PC-3 (cell line): Measurements from ENCODE around the gene SSTR4. TPM values are rescaled to one million over a fixed set of nuclear protein-coding genes. Genes with fewer than 3 reads are reported as not detected.

Experiments used
- ATAC-seq: fragments of 200-7000 bp; cut with Tn5 transposase; 2 replicates; pipeline ENCODE4 v1.9.1; 2020; ENCODE audit warnings: mild to moderate bottlenecking, moderate library complexity
- BruUV-seq: library from RNA; stranded (reverse); fragments of 400-500 nt; replicated peaks from 2 replicates; lab custom pipeline; 2021; lab: Mats Ljungman, UMichigan
- CTCF ChIA-PET: fragments of 300-600 bp; sonication (Branson Sonifier 250); formaldehyde crosslinking; loops from one replicate; lab custom pipeline; 2022; ENCODE audit warnings: antibody characterized with exemption; lab: Charles Lee
- POLR2A ChIA-PET: fragments of 300-600 bp; sonication (Branson Sonifier 250); formaldehyde crosslinking; loops from one replicate; lab custom pipeline; 2022; ENCODE audit warnings: antibody characterized with exemption; ENCODE audit not compliant: unreplicated experiment; lab: Charles Lee
- DNase-seq: peaks from one replicate; pipeline ENCODE4 v3.0.0-alpha.2; 2015
- H2AFZ ChIP-seq: fragments of 300-600 bp; sonication (generic); 2 replicates; pipeline ENCODE4 v1.6.0; 2016; ENCODE audit warnings: antibody characterized with exemption, low read length
- H3F3A ChIP-seq: fragments of 300-600 bp; sonication (generic); one replicate; pipeline ENCODE4 v1.6.0; 2017; ENCODE audit warnings: antibody characterized with exemption, low read length, control low read depth, mild to moderate bottlenecking; ENCODE audit not compliant: unreplicated experiment
- H3K27ac ChIP-seq: fragments of 300-600 bp; sonication (generic); 2 replicates; pipeline ENCODE4 v1.5.1; 2016; ENCODE audit warnings: mild to moderate bottlenecking, low read length
- H3K27me3 ChIP-seq: fragments of 300-600 bp; sonication (generic); 2 replicates; pipeline ENCODE4 v1.6.1; 2016; ENCODE audit warnings: low read length, mixed read lengths
- H3K36me3 ChIP-seq: fragments of 300-600 bp; sonication (generic); 2 replicates; pipeline ENCODE4 v1.6.1; 2016; ENCODE audit warnings: low read depth, mixed run types, low read length, mixed read lengths
- H3K4me1 ChIP-seq: fragments of 300-600 bp; sonication (generic); 2 replicates; pipeline ENCODE4 v1.5.1; 2016; ENCODE audit warnings: low read length; ENCODE audit not compliant: insufficient read depth
- H3K4me2 ChIP-seq: fragments of 300-600 bp; sonication (generic); 2 replicates; pipeline ENCODE4 v1.6.0; 2016; ENCODE audit warnings: low read length
- H3K4me3 ChIP-seq: fragments of 300-600 bp; sonication (generic); 2 replicates; pipeline ENCODE4 v1.5.1; 2016; ENCODE audit warnings: mild to moderate bottlenecking, low read length, mixed read lengths
- H3K79me2 ChIP-seq: fragments of 300-600 bp; sonication (generic); 2 replicates; pipeline ENCODE4 v1.6.1; 2017; ENCODE audit warnings: low read length, mixed read lengths
- H3K9ac ChIP-seq: fragments of 300-600 bp; sonication (generic); 2 replicates; pipeline ENCODE4 v1.6.0; 2016; ENCODE audit warnings: mild to moderate bottlenecking, low read length
- H3K9me2 ChIP-seq: fragments of 300-600 bp; sonication (generic); replicated peaks from 2 replicates; pipeline ENCODE4 v1.6.1; 2016; ENCODE audit warnings: mixed run types, low read length, mixed read lengths
- H3K9me3 ChIP-seq: fragments of 300-600 bp; sonication (generic); 2 replicates; pipeline ENCODE4 v1.6.1; 2016; ENCODE audit warnings: low read length, mixed read lengths
- H4K20me1 ChIP-seq: fragments of 300-600 bp; sonication (generic); 2 replicates; pipeline ENCODE4 v1.6.1; 2016; ENCODE audit warnings: low read length, mixed read lengths
- CTCF ChIP-seq: fragments of 300-600 bp; sonication (generic); conservative IDR thresholded peaks from 2 replicates; pipeline ENCODE4 v1.5.1; 2017; ENCODE audit warnings: antibody characterized with exemption, low read depth, mild to moderate bottlenecking, low read length
- EZH2 ChIP-seq: fragments of 300-600 bp; sonication (generic); IDR thresholded peaks from one replicate; pipeline ENCODE4 v1.6.1; 2017; ENCODE audit warnings: antibody characterized with exemption, mild to moderate bottlenecking, low read length; ENCODE audit not compliant: unreplicated experiment
- EZH2phosphoT487 ChIP-seq: fragments of 300-600 bp; sonication (generic); IDR thresholded peaks from 2 replicates; pipeline ENCODE4 v1.6.1; 2018; ENCODE audit warnings: mild to moderate bottlenecking, antibody characterized with exemption, low read length, borderline replicate concordance
- intact Hi-C: fragments of 100-400 bp; cut with micrococcal nuclease; formaldehyde crosslinking; loops from 2 replicates; pipeline ENCODE4 v1.9.0; 2023
- total RNA-seq: library from RNA; depleted of rRNA; stranded (reverse); fragments of >200 nt; gene quantifications from 2 replicates; pipeline ENCODE4 v1.2.3, GENCODE V29; 2014

SSTR4 gene
- total RNA-seq, 1 experiment from 2014 or later = not detected

GRCh38 chr20:23018941-23019340, 16.2 kb upstream of the SSTR4 start:
- no peak overlapping the region for H3K27ac ChIP-seq
- DNase-seq = no peak
- no TSS peak for BruUV-seq
- ChIA-PET POLR2A (no interaction called here), CTCF (no interaction called here)
- H3K4me3 ChIP-seq = no peak overlapping the region
- ATAC-seq = no peak
- H3K79me2 ChIP-seq = no peaks in the 10 kb centered on the region
- H3K4me1 ChIP-seq = 0 out of 2 replicates have a peak, but pooled peaks cover 7% of the 10 kb centered on the region
- H3K36me3 ChIP-seq = no peaks in the 10 kb centered on the region
- H2AFZ ChIP-seq = no peak overlapping the region
- H3K9me3 ChIP-seq = no peaks in the 10 kb centered on the region
- 0 out of 2 replicates have a peak, but pooled peaks cover 2% of the 10 kb centered on the region for H3K27me3 ChIP-seq
- no peak overlapping the region for H3K9ac ChIP-seq
- intact Hi-C loops = no loop called here
- H3K9me2 ChIP-seq = no peaks in the 10 kb centered on the region
- H3F3A ChIP-seq = no peaks in the 10 kb centered on the region
- H4K20me1 ChIP-seq = no peaks in the 10 kb centered on the region
- no peak overlapping the region for H3K4me2 ChIP-seq
- TF ChIP-seq CTCF (no peak), EZH2phosphoT487 (no peak), EZH2 (no peak)

- BruUV-seq = no TSS peak
- H3K27ac ChIP-seq = no peak overlapping the region
- H3K4me2 ChIP-seq = no peak overlapping the region
- no peak overlapping the region for H3K4me3 ChIP-seq
- no peak overlapping the region for H2AFZ ChIP-seq
- H3K4me1 ChIP-seq = 0 out of 2 replicates have a peak, but pooled peaks cover 7% of the 10 kb centered on the region
- intact Hi-C loops = no loop called here
- POLR2A ChIA-PET = no interaction called here
- no peaks in the 10 kb centered on the region for H3K36me3 ChIP-seq
- CTCF ChIA-PET = no interaction called here
- H3K9me2 ChIP-seq = no peaks in the 10 kb centered on the region
- H3K9ac ChIP-seq = no peak overlapping the region
- H4K20me1 ChIP-seq = no peaks in the 10 kb centered on the region
- H3K27me3 ChIP-seq = 0 out of 2 replicates have a peak, but pooled peaks cover 2% of the 10 kb centered on the region
- no peak for TF ChIP-seq EZH2phosphoT487
- TF ChIP-seq CTCF = no peak
- no peak for TF ChIP-seq EZH2
- no peaks in the 10 kb centered on the region for H3K79me2 ChIP-seq
- DNase-seq (no peak), ATAC-seq (no peak)
- no peaks in the 10 kb centered on the region for H3F3A ChIP-seq
- H3K9me3 ChIP-seq = no peaks in the 10 kb centered on the region
Measured at GRCh38 chr20:23019403-23019802, 15.7 kb upstream of the SSTR4 start.

- Histone ChIP-seq H3K9me3 (no peaks in the 10 kb centered on the region), H2AFZ (no peak overlapping the region), H3K4me3 (no peak overlapping the region), H3K27ac (no peak overlapping the region), H3K79me2 (no peaks in the 10 kb centered on the region), H3K27me3 (0 out of 2 replicates have a peak, but pooled peaks cover 2% of the 10 kb centered on the region), H3F3A (no peaks in the 10 kb centered on the region), H3K4me1 (0 out of 2 replicates have a peak, but pooled peaks cover 7% of the 10 kb centered on the region), H4K20me1 (no peaks in the 10 kb centered on the region), H3K9me2 (no peaks in the 10 kb centered on the region), H3K9ac (no peak overlapping the region), H3K36me3 (no peaks in the 10 kb centered on the region), H3K4me2 (no peak overlapping the region)
- intact Hi-C loops = no loop called here
- ChIA-PET CTCF (no interaction called here), POLR2A (no interaction called here)
- TF ChIP-seq EZH2 = no peak
- no peak for TF ChIP-seq CTCF
- no peak for TF ChIP-seq EZH2phosphoT487
- ATAC-seq = no peak
- BruUV-seq = no TSS peak
- DNase-seq = no peak
Measured at GRCh38 chr20:23020230-23021018, 14.7 kb upstream of the SSTR4 start.
